ENCODE results near the gene LGR6. TPM values are rescaled to one million over a fixed set of nuclear protein-coding genes. Genes with fewer than 3 reads are reported as not detected.

The LGR6 gene
- total and polyA plus RNA-seq, 10 of the 15 experiments (the other 5 are each of a cell fraction or from before 2014, with no cell fraction given) = not detected

DNA sequence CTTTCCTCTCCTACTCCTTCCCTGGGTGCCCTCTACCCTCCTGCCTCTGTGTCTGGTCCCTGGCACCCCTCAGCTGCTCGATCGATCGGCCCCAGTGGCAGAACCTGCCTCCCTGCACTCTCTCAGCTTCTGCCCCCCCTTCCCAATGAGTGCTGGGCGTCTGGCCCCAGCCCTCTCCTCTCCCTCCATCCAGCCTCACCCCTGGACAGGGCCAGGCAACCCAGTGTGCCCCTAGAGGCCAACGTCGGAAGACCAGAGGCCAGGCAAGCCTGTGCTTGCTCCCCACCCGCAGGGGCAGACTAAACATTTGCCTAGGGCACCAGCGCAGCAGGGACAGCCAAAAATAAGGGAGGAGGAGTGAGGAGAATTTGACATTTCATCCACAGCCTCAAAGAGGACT, 43.5 kb downstream of the LGR6 start:
- H3K9ac ChIP-seq (ENCODE audit: control insufficient read depth, insufficient read depth, low read length) = no peak overlapping the region
- H3K4me1 ChIP-seq (ENCODE audit: control insufficient read depth, insufficient read depth, low read length) = peaks cover 3% of the 10 kb centered on the region; the same call in 1 of the 2 replicates
- in situ Hi-C loops (cut with MboI) (no loop called here), intact Hi-C loops (cut with micrococcal nuclease; ENCODE audit: unreplicated experiment) (loop anchor here (5.0 kb wide), 1 partner anchor 45 kb away; the partner anchor contains the start of gene LGR6)
- H3K79me2 ChIP-seq (ENCODE audit: control insufficient read depth, insufficient read depth, low read length) = no peaks in the 10 kb centered on the region
- RAD21 ChIA-PET (ENCODE audit: unreplicated experiment) = interaction anchor here (0.6 to 1.0 kb wide), 2 partner anchors 43 to 77 kb away, joined by 3 read pairs; partner anchors contain the start of gene LGR6
- FAIRE-seq (no peak), DNase-seq (ENCODE audit: low read depth, low spot score) (no peak), ATAC-seq (peak; percentile 98)
- H3K27ac ChIP-seq (ENCODE audit: control insufficient read depth, insufficient read depth) = no peak overlapping the region
- CTCF ChIA-PET = interaction anchor here (0.8 to 2.3 kb wide), 7 partner anchors 9 to 477 kb away, joined by 3 to 12 read pairs (median 3); partner anchors contain the start of gene LGR6
- H3K27me3 ChIP-seq (replicated peaks in 1 of 2; ENCODE audit: control insufficient read depth in 2 of 2, insufficient read depth in 2 of 2, low read length in 1 of 2) = no peaks in the 10 kb centered on the region; a peak in 1 of 4 replicates
- H4K20me1 ChIP-seq (ENCODE audit: control insufficient read depth, insufficient read depth) = no peaks in the 10 kb centered on the region
- no TSS peak for BruUV-seq (replicated peaks)
- POLR2A ChIA-PET = no interaction called here
- no peak overlapping the region for H3K4me2 ChIP-seq (ENCODE audit: control insufficient read depth, insufficient read depth)
- H3K36me3 ChIP-seq (ENCODE audit: control insufficient read depth in 2 of 2, insufficient read depth in 2 of 2, low read length in 1 of 2) = no peaks in the 10 kb centered on the region
- no peak overlapping the region for H2AFZ ChIP-seq (ENCODE audit: control insufficient read depth, low read depth, low read length)
- no peaks in the 10 kb centered on the region for H3K9me3 ChIP-seq (replicated peaks; ENCODE audit: control insufficient read depth, insufficient read depth, low read length)
- WGBS (ENCODE audit: insufficient coverage, insufficient replicate concordance, low lambda C conversion rate, missing lambda C conversion rate) = 43% methylated on average over 8 of the region's 8 CpGs
- TF ChIP-seq, protein P1, sequence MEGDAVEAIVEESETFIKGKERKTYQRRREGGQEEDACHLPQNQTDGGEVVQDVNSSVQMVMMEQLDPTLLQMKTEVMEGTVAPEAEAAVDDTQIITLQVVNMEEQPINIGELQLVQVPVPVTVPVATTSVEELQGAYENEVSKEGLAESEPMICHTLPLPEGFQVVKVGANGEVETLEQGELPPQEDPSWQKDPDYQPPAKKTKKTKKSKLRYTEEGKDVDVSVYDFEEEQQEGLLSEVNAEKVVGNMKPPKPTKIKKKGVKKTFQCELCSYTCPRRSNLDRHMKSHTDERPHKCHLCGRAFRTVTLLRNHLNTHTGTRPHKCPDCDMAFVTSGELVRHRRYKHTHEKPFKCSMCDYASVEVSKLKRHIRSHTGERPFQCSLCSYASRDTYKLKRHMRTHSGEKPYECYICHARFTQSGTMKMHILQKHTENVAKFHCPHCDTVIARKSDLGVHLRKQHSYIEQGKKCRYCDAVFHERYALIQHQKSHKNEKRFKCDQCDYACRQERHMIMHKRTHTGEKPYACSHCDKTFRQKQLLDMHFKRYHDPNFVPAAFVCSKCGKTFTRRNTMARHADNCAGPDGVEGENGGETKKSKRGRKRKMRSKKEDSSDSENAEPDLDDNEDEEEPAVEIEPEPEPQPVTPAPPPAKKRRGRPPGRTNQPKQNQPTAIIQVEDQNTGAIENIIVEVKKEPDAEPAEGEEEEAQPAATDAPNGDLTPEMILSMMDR (IDR thresholded peaks at IDR 0.05 in 2 of 3, conservative IDR thresholded peaks at IDR 0.05 in 1 of 3; ENCODE audit: control insufficient read depth in 2 of 3, extremely low read depth in 1 of 3, insufficient read depth in 1 of 3, low read depth in 3 of 3, low read length in 3 of 3) = peak; percentile 42 to 73 (median 51)
- TF ChIP-seq, protein P2, sequence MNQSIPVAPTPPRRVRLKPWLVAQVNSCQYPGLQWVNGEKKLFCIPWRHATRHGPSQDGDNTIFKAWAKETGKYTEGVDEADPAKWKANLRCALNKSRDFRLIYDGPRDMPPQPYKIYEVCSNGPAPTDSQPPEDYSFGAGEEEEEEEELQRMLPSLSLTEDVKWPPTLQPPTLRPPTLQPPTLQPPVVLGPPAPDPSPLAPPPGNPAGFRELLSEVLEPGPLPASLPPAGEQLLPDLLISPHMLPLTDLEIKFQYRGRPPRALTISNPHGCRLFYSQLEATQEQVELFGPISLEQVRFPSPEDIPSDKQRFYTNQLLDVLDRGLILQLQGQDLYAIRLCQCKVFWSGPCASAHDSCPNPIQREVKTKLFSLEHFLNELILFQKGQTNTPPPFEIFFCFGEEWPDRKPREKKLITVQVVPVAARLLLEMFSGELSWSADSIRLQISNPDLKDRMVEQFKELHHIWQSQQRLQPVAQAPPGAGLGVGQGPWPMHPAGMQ (IDR thresholded peaks at IDR 0.05; ENCODE audit: borderline replicate concordance) = no peak
- no peak overlapping the region for H3K4me3 ChIP-seq
- SMC1A ChIA-PET (ENCODE audit: uncharacterized antibody, unreplicated experiment) = no interaction called here
